BJ (cell line): ENCODE results near the gene NPAS2. TPM values are rescaled to one million over a fixed set of nuclear protein-coding genes. Genes with fewer than 3 reads are reported as not detected.

Source experiments
- CTCF ChIA-PET: fragments of 350-600 bp; formaldehyde crosslinking; extraction: SDS; loops from one replicate; lab custom pipeline; 2021; ENCODE audit warnings: antibody characterized with exemption, inconsistent platforms; lab: Yijun Ruan, JAX
- POLR2A ChIA-PET: fragments of 300-600 bp; sonication (Branson Sonifier 250); formaldehyde crosslinking; extraction: SDS; loops from one replicate; lab custom pipeline; 2021; ENCODE audit warnings: antibody characterized with exemption; lab: Charles Lee
- DNase-seq: peaks from one replicate; pipeline ENCODE4 v3.0.0-alpha.2; 2011; ENCODE audit warnings: low read depth
- H3K27me3 ChIP-seq: 2 replicates; pipeline ENCODE4 v1.6.0; 2011; ENCODE audit warnings: low read length; ENCODE audit not compliant: control insufficient read depth, insufficient read depth
- H3K36me3 ChIP-seq: 2 replicates; pipeline ENCODE4 v1.5.1; 2011; ENCODE audit warnings: low read length; ENCODE audit not compliant: control insufficient read depth, insufficient read depth
- H3K4me3 ChIP-seq: 2 replicates; pipeline ENCODE4 v1.5.1; 2011; ENCODE audit warnings: low read depth, mild to moderate bottlenecking, control low read depth, low read length
- polyA plus RNA-seq: library from polyadenylated mRNA; depleted of rRNA; stranded (reverse); fragments of >200 nt; gene quantifications from 2 replicates; pipeline ENCODE4 v1.2.3, GENCODE V29; 2011
- TF ChIP-seq, protein P1 (sequence below): IDR thresholded peaks from 2 replicates; pipeline ENCODE4 v1.5.1; 2011; ENCODE audit warnings: low read depth, mild to moderate bottlenecking, control low read depth, inconsistent platforms, low read length, moderate library complexity; ENCODE audit not compliant: insufficient read depth

Gene NPAS2
- polyA plus RNA-seq, 1 experiment, result 13.1 TPM

DNA sequence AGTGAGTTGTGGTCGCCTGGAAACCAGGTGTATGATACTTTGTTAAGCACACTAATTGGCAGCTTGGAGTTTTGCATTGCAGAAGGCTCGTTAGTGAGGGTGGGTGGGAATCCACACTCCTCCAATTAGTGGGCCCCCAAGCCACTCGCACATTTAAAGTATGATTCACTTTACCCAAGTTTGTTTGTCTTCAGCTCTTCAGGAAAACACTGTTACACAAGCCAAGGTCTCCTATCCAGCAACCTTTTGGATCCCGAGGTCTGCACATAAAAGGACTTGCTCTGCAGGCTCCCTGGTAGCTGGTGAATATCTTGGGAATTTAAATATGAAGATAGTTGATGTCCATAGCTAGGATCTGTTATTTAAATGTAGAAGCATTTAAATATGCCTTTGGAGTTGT lies 66.1 kb downstream of the NPAS2 start:
- ChIA-PET POLR2A (no interaction called here), CTCF (interaction anchor here (1.4 kb wide), 1 partner anchor 302 kb away, joined by 3 read pairs; no protein-coding TSS in a partner anchor)
- Histone ChIP-seq H3K27me3 (no peaks in the 10 kb centered on the region), H3K36me3 (peaks cover 4% of the 10 kb centered on the region; the same call in 1 of the 2 replicates), H3K4me3 (no peak overlapping the region)
- TF ChIP-seq, protein P1, sequence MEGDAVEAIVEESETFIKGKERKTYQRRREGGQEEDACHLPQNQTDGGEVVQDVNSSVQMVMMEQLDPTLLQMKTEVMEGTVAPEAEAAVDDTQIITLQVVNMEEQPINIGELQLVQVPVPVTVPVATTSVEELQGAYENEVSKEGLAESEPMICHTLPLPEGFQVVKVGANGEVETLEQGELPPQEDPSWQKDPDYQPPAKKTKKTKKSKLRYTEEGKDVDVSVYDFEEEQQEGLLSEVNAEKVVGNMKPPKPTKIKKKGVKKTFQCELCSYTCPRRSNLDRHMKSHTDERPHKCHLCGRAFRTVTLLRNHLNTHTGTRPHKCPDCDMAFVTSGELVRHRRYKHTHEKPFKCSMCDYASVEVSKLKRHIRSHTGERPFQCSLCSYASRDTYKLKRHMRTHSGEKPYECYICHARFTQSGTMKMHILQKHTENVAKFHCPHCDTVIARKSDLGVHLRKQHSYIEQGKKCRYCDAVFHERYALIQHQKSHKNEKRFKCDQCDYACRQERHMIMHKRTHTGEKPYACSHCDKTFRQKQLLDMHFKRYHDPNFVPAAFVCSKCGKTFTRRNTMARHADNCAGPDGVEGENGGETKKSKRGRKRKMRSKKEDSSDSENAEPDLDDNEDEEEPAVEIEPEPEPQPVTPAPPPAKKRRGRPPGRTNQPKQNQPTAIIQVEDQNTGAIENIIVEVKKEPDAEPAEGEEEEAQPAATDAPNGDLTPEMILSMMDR, result no peak
- DNase-seq, result no peak

DNA sequence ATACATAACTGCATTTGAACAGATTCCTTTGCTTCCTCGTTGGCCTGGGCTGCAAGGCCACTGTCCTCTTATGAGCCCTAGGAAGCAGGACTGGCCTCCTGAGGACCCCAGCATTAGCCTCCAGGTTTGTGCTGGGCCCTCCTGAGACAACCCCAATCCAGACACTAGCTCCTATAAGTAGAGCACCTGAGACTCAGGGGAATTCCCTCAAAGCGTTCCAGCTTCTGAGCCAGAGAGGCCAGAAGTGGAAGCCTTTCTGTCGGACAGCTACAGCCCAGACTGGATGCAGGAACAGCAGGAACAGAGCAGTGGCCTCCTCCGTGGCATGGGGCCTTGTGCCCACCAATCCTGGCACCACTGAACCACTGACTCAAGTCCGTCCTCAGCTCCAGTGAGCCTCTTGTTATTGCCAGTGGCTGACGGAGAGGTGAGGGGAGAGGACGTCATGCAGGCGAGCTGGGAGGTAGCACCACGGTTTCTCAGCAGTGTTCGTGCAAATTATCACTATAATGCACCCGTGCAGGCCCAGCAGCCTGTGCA lies 67.2 kb downstream of the NPAS2 start:
- CTCF ChIA-PET, result interaction anchor here (0.6 to 1.3 kb wide), 2 partner anchors 28 to 294 kb away, joined by 3 to 4 read pairs; no protein-coding TSS in a partner anchor
- DNase-seq, result no peak
- H3K27me3 ChIP-seq, result no peaks in the 10 kb centered on the region
- H3K36me3 ChIP-seq, result peaks cover 3% of the 10 kb centered on the region; the same call in 1 of the 2 replicates
- no peak overlapping the region for H3K4me3 ChIP-seq
- POLR2A ChIA-PET, result no interaction called here
- TF ChIP-seq, protein P1, result no peak

DNA sequence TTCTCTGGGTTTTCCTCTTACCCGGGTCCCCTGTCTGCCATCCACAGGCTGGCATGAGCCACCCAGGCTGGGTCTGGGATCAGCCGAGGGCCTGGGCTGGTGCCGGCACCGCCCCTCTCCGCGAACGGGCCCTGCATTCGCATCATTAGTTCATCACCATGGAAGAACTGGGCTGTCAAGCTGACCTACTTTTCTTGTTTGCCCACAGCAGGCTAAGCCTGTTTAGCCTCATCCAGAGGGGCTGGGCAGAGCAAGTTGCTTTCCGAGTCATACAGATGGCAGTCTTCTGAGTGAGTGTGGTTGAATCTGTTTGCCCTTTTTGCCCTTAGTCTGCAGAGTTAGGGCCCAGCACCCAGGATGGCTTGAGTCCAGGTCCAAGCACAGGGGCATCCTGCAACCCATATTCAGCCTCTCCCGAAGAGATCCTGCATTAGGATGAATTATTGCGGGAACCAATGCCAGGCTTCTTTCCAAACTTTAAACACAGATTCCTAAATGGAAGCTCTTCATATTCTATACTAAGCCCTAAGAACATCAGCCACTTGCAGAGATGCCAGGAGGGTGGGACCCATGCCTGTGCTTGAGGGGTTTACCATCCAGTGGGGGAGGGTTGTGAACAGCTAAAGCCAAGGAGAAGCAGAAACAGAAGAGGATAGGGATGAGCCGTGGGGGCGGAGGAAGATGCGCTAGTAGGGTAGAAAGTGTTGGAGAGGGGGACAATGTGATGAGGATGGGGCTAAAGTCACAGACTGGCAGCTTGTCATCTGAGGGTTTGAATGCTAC lies 68.0 kb downstream of the NPAS2 start:
- ChIA-PET POLR2A (no interaction called here), CTCF (interaction anchor here (0.8 to 1.5 kb wide), 3 partner anchors 16 to 295 kb away, joined by 3 read pairs; no protein-coding TSS in a partner anchor)
- Histone ChIP-seq H3K27me3 (no peaks in the 10 kb centered on the region), H3K36me3 (peaks cover 3% of the 10 kb centered on the region; the same call in 1 of the 2 replicates), H3K4me3 (no peak overlapping the region)
- DNase-seq, result no peak
- TF ChIP-seq, protein P1, result no peak

DNA sequence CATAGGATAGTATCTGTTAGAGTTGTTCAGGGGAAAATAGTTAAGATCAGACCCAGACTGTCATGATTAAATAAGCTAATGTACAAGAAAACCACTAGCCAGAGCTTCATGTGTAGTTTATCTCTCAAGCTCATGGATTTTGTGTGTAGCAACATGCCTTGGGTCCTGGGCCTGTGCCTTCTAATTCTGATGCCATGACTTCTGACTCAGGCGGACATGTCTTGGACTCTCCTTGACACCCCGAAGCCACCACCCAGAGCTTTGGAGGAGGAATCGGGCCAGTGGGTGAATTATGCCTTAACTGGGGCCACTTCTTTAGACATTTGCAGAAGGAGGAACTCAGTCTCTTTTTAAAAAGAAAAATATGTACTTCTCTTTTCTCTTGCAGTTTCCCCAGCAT lies 68.7 kb downstream of the NPAS2 start:
- CTCF ChIA-PET, result interaction anchor here (0.8 to 1.5 kb wide), 2 partner anchors 16 to 19 kb away, joined by 3 read pairs; no protein-coding TSS in a partner anchor
- POLR2A ChIA-PET, result no interaction called here
- no peak for DNase-seq
- TF ChIP-seq, protein P1, result no peak
- H3K27me3 ChIP-seq, result no peaks in the 10 kb centered on the region
- no peak overlapping the region for H3K4me3 ChIP-seq
- H3K36me3 ChIP-seq, result 0 out of 2 replicates have a peak, but pooled peaks cover 1% of the 10 kb centered on the region

DNA sequence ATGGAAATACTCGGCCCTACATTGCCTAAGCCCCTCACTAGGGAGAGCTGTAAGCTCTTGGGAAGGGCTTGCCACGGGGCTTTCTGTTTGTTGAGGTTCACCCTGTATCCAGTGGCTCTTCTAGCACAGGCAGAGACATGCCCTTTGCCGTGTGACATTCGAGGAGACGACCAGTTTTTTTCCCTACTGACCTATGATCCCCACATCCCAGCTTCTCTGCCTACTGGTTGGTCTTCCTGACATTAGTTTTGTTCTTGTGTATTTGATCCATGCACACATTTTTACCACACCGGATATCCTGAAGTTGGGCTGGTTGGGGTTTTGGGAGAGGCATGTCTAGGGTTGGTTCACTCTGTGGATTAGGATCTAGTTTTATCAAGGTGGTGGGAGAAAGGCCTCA lies 69.3 kb downstream of the NPAS2 start:
- no peak for DNase-seq
- H3K4me3 ChIP-seq, result no peak overlapping the region
- TF ChIP-seq, protein P1, result no peak
- POLR2A ChIA-PET, result no interaction called here
- H3K27me3 ChIP-seq, result no peaks in the 10 kb centered on the region
- CTCF ChIA-PET, result interaction anchor here (1.5 kb wide), 1 partner anchor 19 kb away, joined by 3 read pairs; no protein-coding TSS in a partner anchor
- H3K36me3 ChIP-seq, result 0 out of 2 replicates have a peak, but pooled peaks cover 1% of the 10 kb centered on the region
